ENCODE results near the gene CIB2.

Gene CIB2

GRCh38 chr15:78069462-78070029, 61.7 kb downstream of the CIB2 start:
- DNase-seq, result no peak

DNA sequence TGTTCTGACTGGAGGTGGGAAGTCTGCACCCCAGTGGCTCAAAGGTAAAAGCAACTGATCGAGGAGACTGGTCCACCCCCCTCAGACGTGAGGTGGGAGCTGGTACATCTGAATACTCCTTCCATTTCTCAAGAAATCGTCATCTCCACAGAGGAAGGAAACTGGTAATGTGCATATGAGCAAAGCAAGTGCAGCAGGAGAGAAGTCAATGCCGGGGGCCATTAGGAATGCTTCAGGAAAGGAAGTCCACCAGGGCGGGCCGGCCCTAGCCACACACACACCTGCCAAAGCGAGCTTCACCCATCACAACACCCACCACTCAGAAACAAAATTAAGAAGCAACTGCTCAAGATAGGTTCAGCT, 62.2 kb downstream of the CIB2 start:
- DNase-seq, result no peak

DNA sequence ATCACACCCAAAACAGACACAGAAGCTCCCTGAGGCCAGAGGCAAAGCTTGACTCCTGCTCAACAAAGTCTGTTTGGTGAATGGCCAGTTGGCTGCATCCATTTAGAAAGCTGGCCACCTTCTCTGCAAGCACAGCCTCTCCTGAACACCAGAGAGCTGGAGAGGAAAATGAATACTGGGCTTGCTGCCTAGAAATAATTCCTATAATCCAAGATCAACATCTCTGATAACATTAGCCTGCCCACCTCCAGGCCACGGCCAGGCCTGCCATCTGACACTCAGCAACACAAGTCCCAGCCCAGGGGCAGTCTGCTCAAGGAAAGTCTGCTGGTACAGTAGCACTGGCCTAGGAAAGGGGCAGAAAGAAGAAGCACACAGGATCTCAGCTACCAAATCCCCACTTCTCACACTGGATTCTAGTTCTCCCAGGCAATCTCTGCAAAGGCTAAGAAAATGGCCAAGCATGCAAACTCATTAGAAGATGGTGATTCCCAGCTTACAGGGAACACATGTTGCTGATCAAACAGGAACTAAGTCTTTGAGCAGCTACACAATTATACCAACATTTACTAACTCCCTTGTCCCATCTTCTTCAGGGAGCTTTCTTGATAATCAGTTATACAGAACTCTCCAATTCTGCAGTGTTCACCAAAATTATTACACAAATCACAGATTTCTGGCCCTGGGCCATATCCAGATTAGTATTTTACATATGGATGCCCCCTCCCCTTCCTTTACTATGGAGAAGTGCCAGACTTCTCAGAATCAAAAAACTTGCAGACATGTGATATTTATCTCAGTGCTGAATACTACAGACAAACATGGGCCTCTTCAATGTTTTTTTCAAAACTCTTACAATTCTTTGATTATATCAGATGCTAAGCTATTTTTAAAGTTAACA, 63.7 kb downstream of the CIB2 start:
- no peak for DNase-seq

DNA sequence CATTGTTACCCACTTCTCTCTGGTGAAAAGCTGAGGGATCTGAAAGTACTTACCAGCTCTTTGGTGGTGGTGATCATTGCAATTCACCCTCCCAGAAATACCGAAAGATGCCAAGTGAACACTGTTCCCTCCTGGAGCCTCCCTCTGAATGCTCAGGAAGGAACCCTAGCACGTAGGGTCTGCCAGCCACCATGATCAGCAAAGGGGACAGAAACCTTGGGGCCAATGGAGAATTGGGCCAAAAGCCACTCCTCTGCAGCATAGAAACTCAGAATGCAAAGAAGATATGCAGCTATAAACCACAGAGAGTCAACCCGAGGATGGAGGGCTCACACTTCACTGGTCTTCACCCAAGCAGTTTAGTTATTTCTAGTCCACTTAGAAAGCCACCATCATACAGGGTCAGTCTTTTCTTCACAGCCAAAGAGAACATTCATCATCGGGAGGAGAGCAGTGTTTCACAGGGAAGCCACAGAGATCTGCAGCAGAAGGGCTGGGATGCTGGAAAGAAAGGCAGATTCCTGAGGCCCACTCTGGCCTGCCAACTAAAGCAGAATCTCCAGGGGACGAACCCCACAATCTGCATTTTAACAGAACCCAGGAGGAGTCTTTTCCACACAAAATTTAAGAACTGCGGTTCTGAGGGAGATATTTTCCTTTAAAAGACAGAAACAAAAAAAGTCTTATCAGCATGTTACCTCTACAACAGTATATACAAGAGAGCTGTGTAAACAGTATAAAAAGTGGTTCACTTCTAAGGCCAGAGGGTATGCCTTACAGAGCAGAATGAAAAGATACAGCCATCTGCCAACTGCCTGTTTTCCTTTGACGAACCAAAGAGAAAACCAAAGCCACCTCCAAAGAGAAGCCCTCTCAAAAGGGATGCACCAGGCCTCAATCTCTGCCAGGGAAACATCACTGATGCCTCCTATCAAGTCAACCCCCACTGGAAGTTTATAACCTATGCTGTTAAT, 65.0 kb downstream of the CIB2 start:
- DNase-seq, result no peak

- DNase-seq, result peak in 14 of 56 donors; percentile 31 to 65 (median 42)
These were observed 65.9 kb downstream of the CIB2 start for GRCh38 chr15:78065284-78065872.

DNA sequence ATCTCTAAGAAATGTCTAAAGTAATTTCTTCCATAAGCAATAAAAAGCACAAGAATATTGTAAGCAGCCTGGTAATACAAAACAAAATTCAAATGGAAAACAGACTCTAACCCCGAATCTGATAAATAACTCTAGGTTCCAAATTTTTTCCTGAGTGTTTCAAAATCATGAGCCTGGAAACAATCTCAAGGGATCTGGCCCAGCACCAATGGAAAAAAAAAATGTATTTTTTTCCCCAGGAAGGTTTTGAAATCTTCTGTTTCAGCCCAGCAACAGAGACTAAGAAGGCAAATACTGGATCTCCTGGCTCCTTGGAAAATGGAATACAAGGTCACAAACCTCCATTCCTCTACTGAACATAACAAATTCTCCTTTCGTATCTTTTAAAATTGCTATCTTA, 66.7 kb downstream of the CIB2 start:
- no peak for DNase-seq

DNA sequence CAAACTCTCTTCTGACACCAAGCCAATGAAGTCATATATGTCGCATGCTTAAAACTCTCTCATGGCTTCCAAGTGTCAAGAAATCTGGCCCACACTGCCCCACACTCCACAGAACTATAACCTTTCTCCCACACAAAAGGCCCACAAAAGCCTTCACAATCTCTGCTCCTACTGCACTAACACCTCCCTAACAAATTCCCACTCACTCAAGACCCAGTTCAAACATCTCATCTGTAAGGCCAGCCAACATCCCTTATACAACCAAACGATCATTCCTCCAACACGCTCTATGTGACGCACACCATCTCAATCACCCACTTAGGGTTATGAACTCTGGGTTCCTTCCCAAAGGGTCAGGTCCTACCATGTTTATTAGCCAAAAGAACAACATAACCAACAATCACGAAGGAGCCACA, 67.3 kb downstream of the CIB2 start:
- no peak for DNase-seq

- DNase-seq, result no peak
These were observed 68.0 kb downstream of the CIB2 start for GRCh38 chr15:78063217-78063616.

DNA sequence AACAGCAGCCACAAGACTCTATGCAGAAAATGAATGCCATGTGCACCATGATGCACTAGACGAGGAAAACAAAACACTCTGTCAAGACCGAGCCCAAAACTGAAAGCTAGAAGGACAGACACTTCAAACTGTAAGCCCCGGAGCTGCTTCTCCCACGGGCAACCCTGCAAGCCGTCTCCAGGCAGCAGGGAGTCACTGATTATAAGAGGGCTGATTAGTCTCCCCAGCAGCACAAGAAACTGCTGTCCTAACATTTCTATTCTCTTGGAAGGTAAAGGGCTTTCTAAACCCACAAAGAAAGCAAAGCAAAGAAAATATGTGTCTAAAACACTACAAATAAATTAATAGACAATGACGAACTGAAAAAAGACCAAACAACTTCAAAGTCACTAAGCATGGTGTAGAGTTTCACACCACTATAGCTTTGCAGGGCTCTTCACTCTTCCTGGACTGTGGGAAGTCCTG, 69.2 kb downstream of the CIB2 start:
- peak in 3 of 56 donors; percentile 27 to 50 (median 35) for DNase-seq

- no peak for DNase-seq
These were observed 71.0 kb downstream of the CIB2 start for GRCh38 chr15:78060232-78060631.

DNA sequence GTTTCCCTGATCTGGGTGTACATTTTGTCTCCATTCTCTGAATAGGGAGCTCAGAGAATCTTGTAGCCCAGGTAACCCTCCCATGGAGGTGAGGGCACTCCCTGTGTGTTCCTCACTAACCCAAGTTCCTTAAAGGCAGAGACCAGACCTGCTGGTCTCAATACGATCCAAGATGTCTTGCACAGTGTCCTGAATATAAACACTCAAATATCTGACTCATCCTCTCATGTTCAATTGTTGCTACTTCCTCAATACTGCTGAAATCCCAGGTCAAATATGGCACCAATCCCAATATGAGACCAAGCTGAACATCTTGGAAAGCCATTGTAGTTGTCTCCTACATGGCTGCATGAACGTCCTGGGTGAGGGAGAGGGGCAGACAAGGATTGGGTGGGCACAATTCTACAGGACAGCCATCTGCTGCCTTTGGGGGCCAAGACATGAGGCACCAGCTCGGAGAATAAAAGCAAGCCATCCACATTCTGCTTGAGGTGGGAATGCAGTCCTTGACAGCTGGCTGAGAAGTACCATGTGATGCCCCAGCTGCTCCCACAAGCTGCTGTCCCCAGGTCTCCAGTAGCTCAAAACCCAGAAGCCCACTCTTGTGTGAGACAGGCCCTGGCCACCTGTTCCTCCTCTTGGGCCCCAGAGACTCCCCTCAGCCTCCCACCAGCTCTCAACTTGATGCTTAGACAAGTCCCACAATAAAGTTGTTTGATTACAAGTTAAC, 72.0 kb downstream of the CIB2 start:
- DNase-seq, result no peak

DNA sequence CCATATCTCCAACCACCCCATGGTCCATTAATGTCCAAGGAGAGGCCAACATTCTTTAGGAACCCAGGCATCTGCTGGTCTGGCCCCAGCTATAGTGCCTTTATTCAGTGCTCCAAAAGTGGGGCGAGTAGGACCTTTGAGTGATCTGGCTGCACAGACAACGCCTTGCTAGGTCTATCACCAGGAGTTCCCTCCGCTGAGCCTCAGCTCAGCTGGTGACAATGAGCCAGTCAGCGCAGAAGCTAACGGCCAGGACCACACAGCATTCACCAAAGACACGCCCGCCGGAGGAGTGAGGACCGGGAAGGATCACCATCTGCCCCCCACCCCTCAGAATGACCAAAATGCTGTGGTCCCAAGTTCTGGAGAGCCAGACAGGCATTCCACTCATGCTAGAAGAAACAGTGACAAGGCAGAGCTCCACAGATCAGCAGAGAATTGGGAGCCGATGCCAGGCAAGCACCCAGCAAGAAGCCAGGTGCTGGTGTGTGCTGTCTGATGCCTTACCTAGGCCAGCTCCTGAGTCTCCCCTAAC, 72.8 kb downstream of the CIB2 start:
- no peak for DNase-seq

DNA sequence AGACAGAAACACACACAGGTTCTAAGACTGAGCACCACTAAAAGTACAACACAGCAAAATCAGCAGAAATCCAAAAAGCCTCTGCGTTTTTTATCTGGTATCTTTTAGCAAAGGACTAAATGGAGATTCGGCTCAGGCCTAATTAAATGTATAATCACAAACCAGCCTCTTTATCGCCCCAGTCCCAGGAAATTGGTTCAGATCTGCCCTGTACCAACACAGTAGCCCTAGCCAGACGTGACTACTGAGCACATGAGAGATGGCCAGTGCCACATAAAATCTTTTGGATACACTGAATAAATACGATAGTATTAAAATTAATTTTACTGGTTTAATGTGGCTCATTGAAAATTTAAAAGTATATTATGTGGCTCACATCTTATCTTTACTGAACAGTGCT, 73.4 kb downstream of the CIB2 start:
- DNase-seq, result no peak

- DNase-seq, result peak in 3 of 56 donors; percentile 32 to 51 (median 38)
These were observed 74.5 kb downstream of the CIB2 start for GRCh38 chr15:78056714-78057269.

GRCh38 chr15:78055919-78056713, 75.1 kb downstream of the CIB2 start:
- DNase-seq, result no peak

GRCh38 chr15:78054966-78055365, 76.3 kb downstream of the CIB2 start:
- DNase-seq, result no peak

Data from amygdala (tissue), 56 donors.